Mononuclear cell (primary cell): Measurements from ENCODE around the gene CCL25. TPM values are rescaled to one million over a fixed set of nuclear protein-coding genes. Genes with fewer than 3 reads are reported as not detected.
"Not testable (repeated sequence)": the region's sequence is repeated elsewhere in the genome, so short reads cannot be mapped to it uniquely, and the experiment has no call there.

Experiments
- H3K27me3 ChIP-seq: 2 replicates; pipeline ENCODE4 v1.6.0; 2011; ENCODE audit warnings: low read length, control low read depth; ENCODE audit not compliant: insufficient read depth
- H3K4me1 ChIP-seq: 2 replicates; pipeline ENCODE4 v1.5.1; 2011; ENCODE audit warnings: mild to moderate bottlenecking, low read length, control low read depth; ENCODE audit not compliant: insufficient read depth
- H3K4me3 ChIP-seq: 2 replicates; pipeline ENCODE4 v1.5.1; 2011; ENCODE audit warnings: mild to moderate bottlenecking, low read length, moderate library complexity
- H3K9me3 ChIP-seq: 2 replicates; pipeline ENCODE4 v1.5.1; 2011; ENCODE audit warnings: low read depth, mild to moderate bottlenecking, control low read depth, low read length
- total RNA-seq: library from RNA; depleted of rRNA; stranded (reverse); fragments of >200 nt; gene quantifications from one replicate; pipeline ENCODE4 v1.2.3, GENCODE V29; 2012

CCL25 gene
- total RNA-seq, 1 donor: not detected

DNA sequence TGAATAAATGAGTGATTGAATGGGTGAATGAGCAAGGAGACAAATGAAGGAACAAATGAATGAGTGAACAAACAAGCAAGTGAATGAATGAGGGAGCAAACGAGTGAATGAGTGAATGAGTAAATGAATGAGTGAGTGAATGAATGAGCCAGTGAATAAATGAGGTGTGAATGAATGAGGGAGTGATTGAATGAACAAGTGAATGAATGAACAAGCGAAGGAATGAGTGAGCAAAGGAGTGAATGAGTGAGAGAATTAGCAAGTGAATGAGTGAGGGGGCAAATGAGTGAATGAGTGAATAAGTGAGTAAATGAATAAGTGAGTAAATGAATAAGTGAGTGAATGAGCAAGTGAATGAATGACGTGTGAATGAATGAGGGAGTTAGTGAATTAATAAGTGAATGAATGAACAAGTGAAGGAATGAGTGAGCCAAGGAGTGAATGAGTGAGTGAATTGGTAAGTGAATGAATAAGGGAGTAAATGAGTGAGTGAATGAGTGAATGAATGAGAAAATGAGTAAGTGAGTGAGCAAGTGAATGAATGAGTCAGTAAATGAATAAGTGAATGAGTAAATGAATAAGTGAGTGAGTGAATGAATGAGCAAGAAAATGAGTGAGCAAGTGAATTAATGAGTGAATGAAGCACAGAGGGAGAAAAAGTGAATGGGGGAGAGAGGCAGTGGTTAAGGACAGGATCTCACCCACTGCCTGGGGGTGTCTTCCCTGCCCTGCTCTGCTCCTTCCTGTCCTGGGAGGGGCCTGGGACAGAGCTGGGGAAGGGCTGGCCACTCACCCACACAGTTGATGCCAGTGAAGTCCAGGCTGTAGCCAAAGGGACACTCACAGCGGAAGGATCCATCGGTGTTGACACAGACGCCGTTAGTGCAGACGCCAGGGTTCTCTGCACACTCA is 36.4 kb downstream of the CCL25 start:
- Histone ChIP-seq H3K4me1 (no peaks in the 10 kb centered on the region), H3K9me3 (no peaks in the 10 kb centered on the region), H3K4me3 (no peak overlapping the region), H3K27me3 (no peaks in the 10 kb centered on the region)

DNA sequence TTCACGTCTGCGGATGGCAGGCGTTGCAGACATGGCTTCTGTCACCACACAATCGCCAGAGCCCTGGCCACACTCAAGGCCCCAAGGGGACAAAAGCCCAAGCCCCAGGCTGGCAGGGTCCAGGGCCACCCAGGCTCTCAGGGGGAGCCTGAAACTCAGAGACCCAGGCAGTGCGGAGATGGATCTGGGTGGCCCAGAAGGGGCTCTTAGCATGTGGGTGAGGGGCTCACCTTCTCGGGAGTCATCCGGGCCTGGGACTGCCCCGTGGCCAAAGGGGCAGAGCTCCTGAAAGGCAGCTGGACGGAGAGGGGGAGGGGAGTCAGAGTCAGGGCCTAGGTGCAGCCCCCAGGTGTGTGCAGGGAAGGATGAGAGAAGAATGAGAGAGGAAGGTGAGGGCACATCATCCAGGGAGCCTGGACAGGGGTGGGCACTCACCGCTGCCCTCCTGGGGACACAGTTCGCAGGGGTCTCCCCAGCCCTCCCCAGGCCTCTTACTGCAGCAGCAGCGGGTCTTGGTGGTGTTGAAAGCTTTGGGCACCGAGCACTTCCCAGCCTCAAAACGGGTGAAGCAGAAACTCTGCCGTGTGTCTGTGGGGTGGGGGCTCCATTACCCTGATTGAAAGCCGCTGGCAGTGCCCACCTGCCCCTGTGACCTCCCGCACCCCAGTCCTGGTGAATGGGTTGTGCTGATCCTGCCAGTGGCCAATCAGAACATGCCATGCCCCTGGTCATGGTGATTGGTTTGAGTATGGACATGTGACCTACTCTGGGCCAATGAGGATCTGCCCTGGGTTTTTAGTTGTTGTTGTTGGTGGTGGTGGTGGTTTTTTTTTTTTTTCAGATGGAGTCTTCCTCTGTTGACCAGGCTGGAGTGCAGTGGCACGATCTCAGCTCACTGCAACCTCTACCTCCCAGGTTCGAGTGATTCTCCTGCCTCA is 37.4 kb downstream of the CCL25 start:
- Histone ChIP-seq H3K4me1 (no peaks in the 10 kb centered on the region), H3K9me3 (no peaks in the 10 kb centered on the region), H3K4me3 (no peak overlapping the region), H3K27me3 (no peaks in the 10 kb centered on the region)

DNA sequence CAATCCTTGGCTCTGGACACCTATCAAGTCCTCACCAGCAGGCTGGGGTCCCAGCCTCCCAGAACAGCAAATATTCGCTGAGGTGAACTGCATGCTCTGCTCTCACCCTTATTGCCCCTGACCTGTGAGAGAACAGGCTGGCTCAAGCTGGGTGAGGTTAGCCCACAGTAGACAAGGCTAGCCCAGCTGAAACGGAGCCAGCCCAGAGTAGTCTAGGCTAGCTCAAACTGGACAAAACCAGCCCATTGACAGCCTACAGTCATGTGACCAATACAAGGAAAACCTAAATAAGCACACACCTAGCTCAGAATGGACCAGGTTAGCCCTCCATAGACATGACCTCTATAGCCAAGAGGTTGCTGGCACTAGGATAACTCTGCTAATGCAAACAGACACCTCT is 38.4 kb downstream of the CCL25 start:
- no peaks in the 10 kb centered on the region for H3K27me3 ChIP-seq
- no peak overlapping the region for H3K4me3 ChIP-seq
- no peaks in the 10 kb centered on the region for H3K4me1 ChIP-seq
- H3K9me3 ChIP-seq: peaks cover 9% of the 10 kb centered on the region

DNA sequence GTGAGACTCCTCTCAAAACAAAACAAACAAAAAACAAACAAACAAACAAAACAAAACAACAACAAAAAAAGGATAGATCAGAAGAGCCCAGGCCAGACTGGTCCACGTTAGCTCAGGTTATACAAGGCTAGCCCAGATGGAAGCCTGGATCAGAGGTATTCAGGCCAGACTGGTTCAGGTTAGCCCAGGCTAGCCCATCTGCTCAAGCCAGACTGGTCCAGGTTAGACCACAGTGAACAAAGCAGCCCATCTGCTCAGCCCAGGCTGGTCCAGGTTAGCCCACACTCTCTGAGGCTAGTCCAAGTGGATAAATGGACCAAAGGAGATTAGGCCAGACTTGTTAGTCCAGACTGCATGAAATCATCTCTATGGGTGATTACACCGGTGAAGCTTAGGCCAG is 41.2 kb downstream of the CCL25 start:
- H3K4me1 ChIP-seq: no peaks in the 10 kb centered on the region
- peaks cover 11% of the 10 kb centered on the region for H3K9me3 ChIP-seq
- no peaks in the 10 kb centered on the region for H3K27me3 ChIP-seq
- H3K4me3 ChIP-seq: no peak overlapping the region

DNA sequence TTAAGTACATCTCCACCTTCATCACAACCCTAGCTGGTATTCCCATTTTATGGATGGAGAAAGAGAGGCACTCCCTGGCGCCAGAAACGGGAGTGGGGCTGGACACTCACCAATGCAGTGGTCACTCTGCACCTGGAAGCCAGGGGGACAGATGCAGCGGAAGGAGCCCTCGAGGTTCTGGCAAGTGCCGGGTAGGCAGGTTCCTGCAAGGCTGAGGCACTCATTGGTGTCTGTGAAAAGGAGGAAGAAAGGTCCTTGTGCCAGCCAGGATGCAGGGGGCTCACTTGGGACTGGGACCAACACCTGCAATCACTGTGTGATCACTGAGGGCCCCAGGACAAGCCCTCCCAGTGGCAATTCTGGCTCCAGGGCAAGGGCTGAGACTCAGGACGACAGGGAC is 41.8 kb downstream of the CCL25 start:
- no peaks in the 10 kb centered on the region for H3K27me3 ChIP-seq
- peaks cover 11% of the 10 kb centered on the region for H3K9me3 ChIP-seq
- no peak overlapping the region for H3K4me3 ChIP-seq
- H3K4me1 ChIP-seq: no peaks in the 10 kb centered on the region

DNA sequence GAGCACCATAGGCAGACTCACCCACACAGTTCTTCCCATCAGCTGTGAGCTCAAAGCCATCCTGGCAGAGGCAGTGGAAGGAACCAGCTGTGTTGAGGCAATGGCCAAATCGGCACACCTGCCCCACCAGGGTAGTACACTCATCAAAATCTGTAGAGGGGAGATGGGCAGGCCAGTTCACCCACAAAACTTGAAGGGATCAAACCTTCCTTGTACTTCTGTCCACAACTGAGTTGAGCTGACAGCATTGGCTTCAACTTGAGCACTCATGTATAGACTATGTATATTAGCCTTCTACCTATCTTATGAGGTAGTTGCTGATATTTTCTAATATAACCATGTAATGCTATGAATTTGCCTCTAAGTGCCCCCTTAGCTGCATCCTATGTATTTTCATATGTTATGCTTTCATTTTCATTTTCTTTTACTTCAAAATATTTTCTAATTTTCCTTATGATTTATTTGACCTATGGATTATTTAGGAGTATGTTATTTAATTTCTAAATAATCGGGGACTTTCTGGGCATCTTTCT is 42.9 kb downstream of the CCL25 start:
- no peak overlapping the region for H3K4me3 ChIP-seq
- no peaks in the 10 kb centered on the region for H3K27me3 ChIP-seq
- peaks cover 11% of the 10 kb centered on the region for H3K9me3 ChIP-seq
- no peaks in the 10 kb centered on the region for H3K4me1 ChIP-seq

DNA sequence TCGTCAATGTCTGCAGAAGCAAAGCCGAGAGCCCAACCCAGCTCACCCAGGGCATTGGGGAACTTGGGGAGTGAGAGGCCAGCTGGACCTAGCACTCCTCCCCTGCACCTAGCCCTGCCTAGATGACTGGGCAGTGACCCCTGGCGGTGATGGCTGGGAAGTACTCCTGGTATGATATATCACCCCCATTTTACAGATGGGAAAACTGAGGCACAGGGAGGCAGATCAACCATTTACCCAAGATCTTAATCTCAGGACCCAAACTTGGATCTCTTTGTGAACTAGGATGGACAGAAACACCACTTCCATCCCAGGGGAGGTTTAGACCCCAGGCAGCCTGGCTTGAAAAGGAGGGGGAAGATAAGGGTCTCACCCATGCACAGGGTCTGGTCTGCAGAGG is 43.5 kb downstream of the CCL25 start:
- Histone ChIP-seq H3K4me1 (no peaks in the 10 kb centered on the region), H3K9me3 (peaks cover 11% of the 10 kb centered on the region), H3K4me3 (no peak overlapping the region), H3K27me3 (no peaks in the 10 kb centered on the region)

DNA sequence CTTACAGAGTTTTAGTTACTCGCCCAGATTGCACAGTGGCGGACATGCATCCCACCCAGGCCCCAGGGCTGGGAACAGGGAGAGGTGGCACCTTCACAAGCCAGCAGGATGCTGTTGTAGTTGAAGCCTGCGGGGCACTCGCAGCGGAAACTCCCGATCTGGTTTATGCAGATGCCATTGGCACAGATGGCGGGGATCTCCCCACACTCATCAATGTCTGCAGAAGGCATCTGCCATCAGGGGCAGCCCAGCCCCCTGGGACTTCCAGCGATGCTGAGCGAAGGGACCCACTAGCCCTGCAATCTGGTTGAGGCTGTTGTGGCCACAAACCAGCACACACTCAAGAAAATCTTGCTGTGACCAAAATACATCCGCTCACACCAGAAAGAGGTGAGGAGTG is 44.6 kb downstream of the CCL25 start:
- Histone ChIP-seq H3K4me1 (no peaks in the 10 kb centered on the region), H3K27me3 (no peaks in the 10 kb centered on the region), H3K9me3 (peaks cover 11% of the 10 kb centered on the region)

DNA sequence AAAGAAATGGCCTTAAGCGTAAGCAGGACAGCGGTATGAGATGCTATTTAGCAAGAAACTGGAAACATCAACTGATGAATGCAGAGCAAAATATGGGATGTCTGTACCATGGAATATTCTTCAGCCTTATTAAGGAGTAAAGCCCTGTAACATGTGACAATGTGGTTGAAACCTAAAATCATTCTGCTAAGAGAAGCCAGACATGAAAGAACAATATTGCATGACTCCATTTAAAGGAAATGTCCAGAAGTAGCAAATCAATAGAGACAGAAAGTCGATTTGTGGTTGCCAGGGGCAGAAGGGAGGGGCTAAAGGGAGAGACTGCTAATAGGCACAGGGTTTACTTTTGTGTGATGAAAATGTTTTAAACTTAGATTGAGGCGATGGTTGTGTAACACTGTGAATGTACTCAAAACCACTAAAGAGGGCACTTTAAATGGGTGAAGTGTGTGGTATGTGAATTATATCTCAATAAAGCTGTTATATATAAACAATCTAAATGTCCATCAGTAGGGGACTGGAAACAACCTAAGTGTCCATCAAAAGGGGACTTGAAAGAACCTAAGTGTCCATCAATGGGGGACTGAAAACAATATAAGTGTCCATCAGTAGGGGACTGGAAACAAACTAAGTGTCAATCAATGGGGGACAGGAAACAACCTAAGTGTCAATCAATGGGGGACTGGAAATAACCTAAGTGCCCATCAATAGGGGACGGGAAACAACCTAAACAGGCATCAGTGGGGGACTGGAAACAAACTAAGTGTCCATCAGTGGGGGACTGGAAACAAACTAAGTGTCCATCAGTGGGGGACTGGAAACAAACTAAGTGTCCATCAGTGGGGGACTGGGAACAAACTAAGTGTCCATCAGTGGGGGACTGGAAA is 45.4 kb downstream of the CCL25 start:
- no peaks in the 10 kb centered on the region for H3K27me3 ChIP-seq
- H3K4me1 ChIP-seq: no peaks in the 10 kb centered on the region
- H3K9me3 ChIP-seq: peaks cover 11% of the 10 kb centered on the region
- H3K4me3 ChIP-seq: no peak overlapping the region

More for the DNA sequence above, 44.6 kb downstream of the CCL25 start:
- no peak overlapping the region for H3K4me3 ChIP-seq

DNA sequence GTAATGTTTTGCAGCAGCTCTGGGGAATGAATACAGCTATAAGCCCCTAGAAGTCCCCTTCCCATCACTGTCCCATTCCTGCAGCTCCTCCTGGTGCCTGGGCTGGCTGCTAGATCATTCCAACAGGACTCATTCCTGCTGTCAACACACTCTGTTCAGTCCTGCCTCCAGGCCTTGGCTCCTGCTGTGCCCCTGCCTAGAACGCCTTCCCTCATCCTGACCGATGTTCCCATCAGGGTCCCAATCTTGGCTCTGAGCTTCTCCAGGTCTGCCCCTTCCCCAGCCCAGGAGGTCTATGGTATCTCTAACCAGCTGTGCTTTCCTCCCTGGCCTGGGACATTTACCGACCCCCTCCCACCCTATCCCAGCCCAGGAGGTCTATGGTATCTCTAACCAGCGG is 48.8 kb downstream of the CCL25 start:
- Histone ChIP-seq H3K27me3 (no peaks in the 10 kb centered on the region), H3K4me3 (no peak overlapping the region), H3K9me3 (no peaks in the 10 kb centered on the region), H3K4me1 (no peaks in the 10 kb centered on the region)

DNA sequence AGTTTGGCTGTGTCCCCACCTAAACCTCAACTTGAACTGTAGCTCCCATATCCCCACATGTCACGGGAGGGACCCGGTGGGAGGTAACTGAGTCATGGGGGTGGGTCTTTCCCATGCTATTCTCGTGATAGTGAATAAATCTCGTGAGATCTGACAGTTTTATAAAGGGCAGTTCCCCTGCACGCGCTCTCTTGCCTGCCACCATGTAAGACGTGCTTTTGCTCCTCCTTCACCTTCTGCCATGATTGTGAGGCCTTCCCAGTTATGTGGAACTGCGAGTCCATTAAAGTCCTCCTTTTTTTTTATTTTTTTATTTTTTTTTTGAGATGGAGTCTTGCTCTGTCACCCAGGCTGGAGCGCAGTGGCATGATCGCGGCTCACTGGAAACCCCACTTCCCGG is 49.4 kb downstream of the CCL25 start:
- not testable (repeated sequence) for H3K9me3 ChIP-seq, H3K4me1 ChIP-seq, H3K4me3 ChIP-seq

DNA sequence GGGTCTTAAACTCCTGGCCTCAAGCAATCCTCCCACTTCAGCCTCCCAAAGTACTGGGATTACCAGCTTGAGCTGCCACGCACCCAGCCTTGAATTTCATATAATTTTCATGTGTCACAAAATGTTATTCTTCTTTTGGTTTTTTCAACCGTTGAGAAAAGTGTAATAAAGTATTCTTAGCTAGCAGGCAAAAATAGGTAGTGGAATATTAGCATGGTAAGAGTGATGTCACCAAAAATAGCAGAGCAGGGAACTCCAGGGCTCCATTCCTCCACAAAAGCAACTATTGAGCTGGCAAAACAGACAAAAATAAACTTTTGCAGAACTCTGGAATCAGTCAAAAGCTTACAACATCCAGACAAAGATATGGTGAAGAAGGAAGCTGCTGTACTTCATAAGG is 52.9 kb downstream of the CCL25 start:
- H3K4me3 ChIP-seq: no peak overlapping the region
- H3K9me3 ChIP-seq: no peaks in the 10 kb centered on the region
- no peaks in the 10 kb centered on the region for H3K27me3 ChIP-seq
- no peaks in the 10 kb centered on the region for H3K4me1 ChIP-seq

More for the DNA sequence above, 49.4 kb downstream of the CCL25 start:
- H3K27me3 ChIP-seq: not testable (repeated sequence)

DNA sequence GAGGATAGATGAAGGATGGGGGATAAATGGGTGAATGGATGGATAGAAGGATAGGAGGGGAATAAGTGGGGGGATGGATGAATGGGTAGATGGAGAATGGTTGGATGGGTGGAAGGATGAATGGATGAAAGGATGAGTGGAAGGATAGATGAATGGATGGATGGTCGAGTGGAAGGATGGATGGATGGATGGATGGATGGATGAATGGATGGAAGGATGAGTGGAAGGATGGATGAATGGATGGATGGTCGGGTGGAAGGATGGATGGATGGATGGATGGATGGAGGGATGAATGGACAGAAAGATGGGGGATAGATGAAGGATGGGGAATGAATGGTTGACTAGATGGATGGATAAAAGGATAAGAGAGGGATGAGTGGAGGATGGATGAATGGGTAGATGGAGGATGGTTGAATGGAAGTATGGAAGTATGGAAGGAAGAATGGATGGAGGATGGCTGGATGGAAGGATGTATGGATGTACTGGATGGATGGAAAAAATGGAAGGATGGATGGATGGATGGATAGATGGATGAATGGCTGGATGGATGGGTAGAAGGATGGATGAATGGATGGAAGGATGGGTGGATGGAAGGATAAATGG is 54.8 kb downstream of the CCL25 start:
- Histone ChIP-seq H3K4me1 (no peaks in the 10 kb centered on the region), H3K9me3 (no peaks in the 10 kb centered on the region), H3K27me3 (no peaks in the 10 kb centered on the region), H3K4me3 (no peak overlapping the region)
